Large intestine (tissue), 3 donors: ENCODE measurements around the gene CHST11. TPM values are rescaled to one million over a fixed set of nuclear protein-coding genes. Genes with fewer than 3 reads are reported as not detected.

Experiments
- DNase-seq, 2 donors: peaks; one replicate each; pipeline versions ENCODE4 v3.0.0 to v3.0.0-alpha.2; 2013
- H3K27ac ChIP-seq: one replicate; pipeline ENCODE4 v1.5.1; 2013; ENCODE audit warnings: low read length
- H3K27me3 ChIP-seq: 2 replicates; pipeline ENCODE4 v1.6.1; 2013; ENCODE audit warnings: low read length; ENCODE audit not compliant: control insufficient read depth, insufficient read depth
- H3K36me3 ChIP-seq: 2 replicates; pipeline ENCODE4 v1.6.1; 2013; ENCODE audit warnings: low read length; ENCODE audit not compliant: control insufficient read depth, insufficient read depth
- H3K4me1 ChIP-seq: one replicate; pipeline ENCODE4 v1.6.1; 2013; ENCODE audit warnings: low read length; ENCODE audit not compliant: control insufficient read depth, insufficient read depth
- H3K4me3 ChIP-seq: one replicate; pipeline ENCODE4 v1.5.1; 2013; ENCODE audit warnings: low read length
- H3K9me3 ChIP-seq: one replicate; pipeline ENCODE4 v1.6.1; 2013; ENCODE audit warnings: mild to moderate bottlenecking, low read depth, low read length, moderate library complexity; ENCODE audit not compliant: control insufficient read depth
- WGBS: methylation state at CpG from one replicate; pipeline ENCODE4 v1.1.5; 2013; ENCODE audit warnings: low lambda C conversion rate; ENCODE audit not compliant: insufficient coverage; 5-methylcytosine and 5-hydroxymethylcytosine counted together
- polyA plus RNA-seq: library from polyadenylated mRNA; unstranded; fragments of 120-200 nt; gene quantifications from one replicate; pipeline ENCODE4 v1.2.1, GENCODE V29; 2013

The CHST11 gene
- polyA plus RNA-seq, 1 donor: 5.9 TPM

GRCh38 chr12:104581005-104581570 lies 124.3 kb downstream of the CHST11 start:
- H3K36me3 ChIP-seq: no peaks in the 10 kb centered on the region
- no peak overlapping the region for H3K4me3 ChIP-seq
- DNase-seq: peak in 1 of 2 donors; percentile 51
- no peaks in the 10 kb centered on the region for H3K9me3 ChIP-seq
- H3K27me3 ChIP-seq: peaks cover 6% of the 10 kb centered on the region
- H3K4me1 ChIP-seq: no peaks in the 10 kb centered on the region
- H3K27ac ChIP-seq: no peak overlapping the region
- no CpG with 5 or more reads among the region's 2 CpGs for WGBS

GRCh38 chr12:104582739-104583138 lies 126.0 kb downstream of the CHST11 start:
- no peaks in the 10 kb centered on the region for H3K4me1 ChIP-seq
- no peaks in the 10 kb centered on the region for H3K9me3 ChIP-seq
- no peak overlapping the region for H3K27ac ChIP-seq
- no peak for DNase-seq
- no peak overlapping the region for H3K4me3 ChIP-seq
- peaks cover 6% of the 10 kb centered on the region for H3K27me3 ChIP-seq
- H3K36me3 ChIP-seq: no peaks in the 10 kb centered on the region
- 71% methylated on average over 1 of the region's 4 CpGs for WGBS

GRCh38 chr12:104583301-104583700 lies 126.6 kb downstream of the CHST11 start:
- Histone ChIP-seq H3K27ac (no peak overlapping the region), H3K4me1 (no peaks in the 10 kb centered on the region), H3K9me3 (no peaks in the 10 kb centered on the region), H3K4me3 (no peak overlapping the region), H3K27me3 (peaks cover 6% of the 10 kb centered on the region), H3K36me3 (no peaks in the 10 kb centered on the region)
- 0% methylated on average over 1 of the region's 4 CpGs for WGBS
- DNase-seq: no peak

- DNase-seq: no peak
- Histone ChIP-seq H3K27ac (no peak overlapping the region), H3K9me3 (no peaks in the 10 kb centered on the region), H3K27me3 (peaks cover 6% of the 10 kb centered on the region), H3K36me3 (no peaks in the 10 kb centered on the region), H3K4me3 (no peak overlapping the region), H3K4me1 (no peaks in the 10 kb centered on the region)
- no CpG with 5 or more reads among the region's 4 CpGs for WGBS
Observed at GRCh38 chr12:104585448-104586055, 128.8 kb downstream of the CHST11 start.

- Histone ChIP-seq H3K27me3 (peaks cover 6% of the 10 kb centered on the region), H3K36me3 (no peaks in the 10 kb centered on the region), H3K9me3 (no peaks in the 10 kb centered on the region), H3K4me1 (no peaks in the 10 kb centered on the region), H3K27ac (no peak overlapping the region), H3K4me3 (no peak overlapping the region)
- 40% methylated on average over 2 of the region's 7 CpGs for WGBS
- no peak for DNase-seq
Observed at GRCh38 chr12:104586351-104586919, 129.7 kb downstream of the CHST11 start.

GRCh38 chr12:104588047-104588920 lies 131.5 kb downstream of the CHST11 start:
- WGBS: 80% methylated on average over 1 of the region's 11 CpGs
- Histone ChIP-seq H3K27me3 (peaks cover 6% of the 10 kb centered on the region), H3K4me1 (no peaks in the 10 kb centered on the region), H3K9me3 (no peaks in the 10 kb centered on the region), H3K4me3 (no peak overlapping the region), H3K27ac (no peak overlapping the region), H3K36me3 (no peaks in the 10 kb centered on the region)
- no peak for DNase-seq

GRCh38 chr12:104588921-104589590 lies 132.3 kb downstream of the CHST11 start:
- Histone ChIP-seq H3K9me3 (no peaks in the 10 kb centered on the region), H3K27ac (no peak overlapping the region), H3K27me3 (peaks cover 6% of the 10 kb centered on the region), H3K4me1 (no peaks in the 10 kb centered on the region), H3K4me3 (no peak overlapping the region), H3K36me3 (no peaks in the 10 kb centered on the region)
- WGBS: 100% methylated on average over 1 of the region's 5 CpGs
- no peak for DNase-seq

GRCh38 chr12:104590022-104590421 lies 133.3 kb downstream of the CHST11 start:
- Histone ChIP-seq H3K4me3 (no peak overlapping the region), H3K4me1 (no peaks in the 10 kb centered on the region), H3K9me3 (no peaks in the 10 kb centered on the region), H3K27ac (no peak overlapping the region), H3K27me3 (peaks cover 6% of the 10 kb centered on the region), H3K36me3 (no peaks in the 10 kb centered on the region)
- no peak for DNase-seq
- WGBS: no CpG with 5 or more reads among the region's 8 CpGs

- WGBS: no CpG with 5 or more reads among the region's 7 CpGs
- no peaks in the 10 kb centered on the region for H3K9me3 ChIP-seq
- no peak overlapping the region for H3K27ac ChIP-seq
- no peaks in the 10 kb centered on the region for H3K4me1 ChIP-seq
- no peaks in the 10 kb centered on the region for H3K27me3 ChIP-seq
- H3K4me3 ChIP-seq: no peak overlapping the region
- DNase-seq: no peak
- H3K36me3 ChIP-seq: no peaks in the 10 kb centered on the region
Observed at GRCh38 chr12:104591257-104591885, 134.6 kb downstream of the CHST11 start.

- no peaks in the 10 kb centered on the region for H3K4me1 ChIP-seq
- no peaks in the 10 kb centered on the region for H3K27me3 ChIP-seq
Observed at GRCh38 chr12:104593482-104593881, 136.7 kb downstream of the CHST11 start.

More at GRCh38 chr12:104593482-104593881, 136.7 kb downstream of the CHST11 start:
- 67% methylated on average over 1 of the region's 5 CpGs for WGBS
- no peaks in the 10 kb centered on the region for H3K36me3 ChIP-seq
- DNase-seq: no peak
- H3K4me3 ChIP-seq: no peak overlapping the region
- no peaks in the 10 kb centered on the region for H3K9me3 ChIP-seq
- H3K27ac ChIP-seq: no peak overlapping the region
